Effector memory CD4-positive, alpha-beta T cell (primary cell): ENCODE results near the gene MST1.

Experiments
- DNase-seq, 3 donors: peaks; one replicate each; pipeline ENCODE4 v3.0.0-alpha.2; 2020
- H3K27ac ChIP-seq: 2 replicates; pipeline ENCODE4 v1.7.0; 2013; ENCODE audit warnings: mild to moderate bottlenecking, low read length, moderate library complexity; ENCODE audit not compliant: insufficient read depth, poor library complexity, severe bottlenecking
- H3K27me3 ChIP-seq: replicated peaks from 2 replicates; pipeline ENCODE4 v1.7.0; 2013; ENCODE audit warnings: mild to moderate bottlenecking, low read length; ENCODE audit not compliant: insufficient read depth, control insufficient read depth, poor library complexity, severe bottlenecking
- H3K36me3 ChIP-seq: 2 replicates; pipeline ENCODE4 v1.7.0; 2013; ENCODE audit warnings: mild to moderate bottlenecking, low read length, moderate library complexity; ENCODE audit not compliant: control insufficient read depth, insufficient read depth
- H3K4me1 ChIP-seq: 2 replicates; pipeline ENCODE4 v1.7.0; 2013; ENCODE audit warnings: low read length, mild to moderate bottlenecking; ENCODE audit not compliant: control insufficient read depth, insufficient read depth, poor library complexity, severe bottlenecking
- H3K4me3 ChIP-seq: 2 replicates; pipeline ENCODE4 v1.7.0; 2013; ENCODE audit warnings: low read length, low read depth, mild to moderate bottlenecking; ENCODE audit not compliant: insufficient read depth, poor library complexity, severe bottlenecking
- H3K9me3 ChIP-seq: 2 replicates; pipeline ENCODE4 v1.7.0; 2013; ENCODE audit warnings: mild to moderate bottlenecking, low read length, moderate library complexity; ENCODE audit not compliant: control insufficient read depth
- total RNA-seq, 3 donors: gene quantifications; one replicate each; lab custom pipeline; 2026; lab: John Stamatoyannopoulos, UW

MST1 gene
- total RNA-seq: 1.7 to 3.0 (median 2.4) reads per million in 3 donors

- Histone ChIP-seq H3K27ac (peak within 1 kb of the TSS; percentile 81), H3K4me3 (peak within 1 kb of the TSS; percentile 81), H3K9me3 (no peaks in the 10 kb centered on the region), H3K4me1 (peaks cover 13% of the 10 kb centered on the region), H3K27me3 (no peaks in the 10 kb centered on the region), H3K36me3 (no peaks in the 10 kb centered on the region)
- peak; percentile 86 to 88 (median 86) for DNase-seq
Measured at GRCh38 chr3:49689046-49689907, at the start of gene MST1, which contains the start of gene RNF123. Gene MST1 (minus strand): TSS chr3:49689474. CDS start chr3:49688691, 783 bp downstream. Gene RNF123 (plus strand): TSS chr3:49689557. CDS start chr3:49691166, 1,609 bp downstream.

GRCh38 chr3:49738067-49738713 lies 48.9 kb upstream of the MST1 start:
- no peak for DNase-seq
- H3K27me3 ChIP-seq: no peaks in the 10 kb centered on the region
- H3K4me3 ChIP-seq: no peak overlapping the region
- H3K9me3 ChIP-seq: no peaks in the 10 kb centered on the region
- H3K4me1 ChIP-seq: no peaks in the 10 kb centered on the region
- no peak overlapping the region for H3K27ac ChIP-seq
- H3K36me3 ChIP-seq: peaks cover 34% of the 10 kb centered on the region

- Histone ChIP-seq H3K27ac (no peak overlapping the region), H3K36me3 (peaks cover 47% of the 10 kb centered on the region), H3K27me3 (no peaks in the 10 kb centered on the region), H3K9me3 (no peaks in the 10 kb centered on the region), H3K4me3 (no peak overlapping the region), H3K4me1 (no peaks in the 10 kb centered on the region)
- DNase-seq: no peak
Measured at GRCh38 chr3:49734752-49735151, 45.5 kb upstream of the MST1 start.

- DNase-seq: no peak
- H3K27ac ChIP-seq: no peak overlapping the region
- no peaks in the 10 kb centered on the region for H3K9me3 ChIP-seq
- H3K4me1 ChIP-seq: no peaks in the 10 kb centered on the region
- H3K4me3 ChIP-seq: no peak overlapping the region
- H3K36me3 ChIP-seq: peaks cover 47% of the 10 kb centered on the region
- H3K27me3 ChIP-seq: no peaks in the 10 kb centered on the region
Measured at GRCh38 chr3:49733551-49733950, 44.3 kb upstream of the MST1 start.

GRCh38 chr3:49732597-49732996 lies 43.3 kb upstream of the MST1 start:
- Histone ChIP-seq H3K9me3 (no peaks in the 10 kb centered on the region), H3K27me3 (no peaks in the 10 kb centered on the region), H3K4me1 (no peaks in the 10 kb centered on the region), H3K4me3 (no peak overlapping the region), H3K27ac (no peak overlapping the region), H3K36me3 (peaks cover 43% of the 10 kb centered on the region)
- DNase-seq: no peak

- no peaks in the 10 kb centered on the region for H3K4me1 ChIP-seq
- no peak overlapping the region for H3K4me3 ChIP-seq
- peaks cover 37% of the 10 kb centered on the region for H3K36me3 ChIP-seq
- no peak for DNase-seq
- H3K9me3 ChIP-seq: no peaks in the 10 kb centered on the region
- H3K27ac ChIP-seq: no peak overlapping the region
- no peaks in the 10 kb centered on the region for H3K27me3 ChIP-seq
Measured at GRCh38 chr3:49729966-49730609, 40.8 kb upstream of the MST1 start.

GRCh38 chr3:49727924-49728361 lies 38.7 kb upstream of the MST1 start:
- H3K27ac ChIP-seq: no peak overlapping the region
- no peaks in the 10 kb centered on the region for H3K27me3 ChIP-seq
- H3K4me3 ChIP-seq: no peak overlapping the region
- no peaks in the 10 kb centered on the region for H3K9me3 ChIP-seq
- no peak for DNase-seq
- H3K36me3 ChIP-seq: peaks cover 21% of the 10 kb centered on the region
- peaks cover 8% of the 10 kb centered on the region for H3K4me1 ChIP-seq

- DNase-seq: no peak
- H3K36me3 ChIP-seq: peaks cover 18% of the 10 kb centered on the region
Measured at GRCh38 chr3:49727154-49727923, 38.1 kb upstream of the MST1 start.

GRCh38 chr3:49725906-49726681 lies 36.8 kb upstream of the MST1 start:
- Histone ChIP-seq H3K36me3 (peaks cover 24% of the 10 kb centered on the region), H3K27me3 (no peaks in the 10 kb centered on the region), H3K27ac (peak overlapping the region; percentile 95), H3K9me3 (no peaks in the 10 kb centered on the region), H3K4me3 (no peak overlapping the region), H3K4me1 (peaks cover 14% of the 10 kb centered on the region)
- no peak for DNase-seq

More at GRCh38 chr3:49727154-49727923, 38.1 kb upstream of the MST1 start:
- Histone ChIP-seq H3K4me1 (peaks cover 14% of the 10 kb centered on the region), H3K9me3 (no peaks in the 10 kb centered on the region), H3K4me3 (no peak overlapping the region), H3K27ac (no peak overlapping the region), H3K27me3 (no peaks in the 10 kb centered on the region)
